HFF-Myc (cell line): ENCODE measurements around the gene CTNND2.

Source experiments
- DNase-seq: peaks from one replicate; pipeline ENCODE4 v3.0.0-alpha.2; 2011; ENCODE audit warnings: low read depth; ENCODE audit errors: extremely low read depth
- H3K4me3 ChIP-seq: replicated peaks from 2 replicates; pipeline ENCODE4 v1.5.1; 2011; ENCODE audit warnings: low read depth, mild to moderate bottlenecking, control low read depth, low read length
- TF ChIP-seq, protein P1 (sequence below): IDR thresholded peaks from 2 replicates; pipeline ENCODE4 v1.5.1; 2012; ENCODE audit warnings: mild to moderate bottlenecking, low read depth, low read length, control low read depth; ENCODE audit errors: missing control alignments

CTNND2 gene

DNA sequence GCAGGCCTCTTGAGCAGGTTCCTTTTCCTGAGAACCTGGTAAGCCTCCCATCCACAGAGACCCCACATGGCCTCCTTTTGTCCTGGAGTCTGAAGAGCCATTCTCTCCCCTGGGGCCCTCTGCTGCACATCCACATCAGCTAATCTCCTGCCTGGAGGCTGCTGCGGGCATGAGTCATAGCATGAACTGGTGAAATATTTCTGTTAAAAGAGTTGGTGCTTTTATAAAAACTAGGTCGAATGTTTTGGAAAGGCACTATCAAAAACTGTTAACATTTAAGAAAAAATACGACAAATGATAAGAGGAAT lies 399.4 kb downstream of the CTNND2 start:
- DNase-seq: no peak
- H3K4me3 ChIP-seq: no peak overlapping the region

DNA sequence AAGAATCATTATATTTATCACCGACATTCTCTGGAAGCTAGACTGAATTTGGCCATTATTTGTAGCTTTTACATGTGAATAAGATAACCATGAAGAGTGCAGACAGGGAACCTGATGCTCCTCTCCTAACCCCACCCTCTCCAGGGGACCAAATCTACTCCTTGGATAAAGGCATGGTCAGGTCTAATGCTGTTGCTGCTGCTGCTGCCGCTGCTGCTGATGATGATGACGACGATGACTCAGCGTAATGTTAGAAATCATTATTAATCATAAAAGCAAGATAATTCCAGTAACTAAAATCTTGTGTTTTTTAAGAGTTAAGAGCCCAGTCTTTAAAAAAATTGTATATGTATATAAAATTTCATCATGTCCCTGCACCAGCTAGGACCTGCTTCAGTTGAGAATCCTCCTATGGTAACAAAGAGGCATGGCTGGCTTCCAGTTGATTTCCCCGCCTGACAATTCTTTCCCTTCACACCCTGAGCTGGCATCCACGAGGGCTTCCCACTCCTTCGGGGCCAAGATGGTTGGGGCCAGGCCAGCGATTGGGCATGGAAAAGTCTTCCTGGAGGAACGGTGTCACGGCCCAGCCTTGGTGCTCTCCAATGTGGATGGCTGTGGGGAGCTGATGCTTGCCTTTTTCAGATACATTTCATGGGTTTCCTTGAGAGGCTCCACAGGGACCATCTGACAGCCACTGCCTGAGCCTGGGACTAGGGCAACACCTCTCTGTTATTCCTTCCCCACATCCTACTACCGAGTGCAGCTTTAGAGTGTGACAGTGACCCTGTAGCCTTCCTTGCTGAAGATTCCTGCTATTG lies 400.0 kb downstream of the CTNND2 start:
- H3K4me3 ChIP-seq: no peak overlapping the region
- no peak for DNase-seq
- TF ChIP-seq, protein P1, sequence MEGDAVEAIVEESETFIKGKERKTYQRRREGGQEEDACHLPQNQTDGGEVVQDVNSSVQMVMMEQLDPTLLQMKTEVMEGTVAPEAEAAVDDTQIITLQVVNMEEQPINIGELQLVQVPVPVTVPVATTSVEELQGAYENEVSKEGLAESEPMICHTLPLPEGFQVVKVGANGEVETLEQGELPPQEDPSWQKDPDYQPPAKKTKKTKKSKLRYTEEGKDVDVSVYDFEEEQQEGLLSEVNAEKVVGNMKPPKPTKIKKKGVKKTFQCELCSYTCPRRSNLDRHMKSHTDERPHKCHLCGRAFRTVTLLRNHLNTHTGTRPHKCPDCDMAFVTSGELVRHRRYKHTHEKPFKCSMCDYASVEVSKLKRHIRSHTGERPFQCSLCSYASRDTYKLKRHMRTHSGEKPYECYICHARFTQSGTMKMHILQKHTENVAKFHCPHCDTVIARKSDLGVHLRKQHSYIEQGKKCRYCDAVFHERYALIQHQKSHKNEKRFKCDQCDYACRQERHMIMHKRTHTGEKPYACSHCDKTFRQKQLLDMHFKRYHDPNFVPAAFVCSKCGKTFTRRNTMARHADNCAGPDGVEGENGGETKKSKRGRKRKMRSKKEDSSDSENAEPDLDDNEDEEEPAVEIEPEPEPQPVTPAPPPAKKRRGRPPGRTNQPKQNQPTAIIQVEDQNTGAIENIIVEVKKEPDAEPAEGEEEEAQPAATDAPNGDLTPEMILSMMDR: no peak

More for the DNA sequence above, 399.4 kb downstream of the CTNND2 start:
- TF ChIP-seq, protein P1: no peak

DNA sequence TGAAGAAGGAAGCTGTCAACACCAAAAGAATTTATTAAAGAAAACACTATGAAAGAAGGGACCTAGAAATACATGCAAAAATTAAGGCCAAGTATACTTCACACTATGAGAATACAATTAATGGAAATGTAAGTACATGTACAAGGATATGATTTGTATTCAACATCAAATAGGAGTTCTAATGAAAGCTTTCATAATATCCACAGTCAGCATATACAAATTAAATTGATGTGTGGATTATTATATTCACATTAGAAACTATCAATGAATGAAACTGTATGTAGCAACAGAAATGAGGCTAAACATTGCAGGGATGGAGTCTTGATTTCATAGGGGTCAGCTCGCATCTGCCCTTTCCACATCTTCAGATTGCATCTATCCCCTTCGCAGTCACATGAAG lies 401.5 kb downstream of the CTNND2 start:
- TF ChIP-seq, protein P1: no peak
- no peak for DNase-seq
- no peak overlapping the region for H3K4me3 ChIP-seq

DNA sequence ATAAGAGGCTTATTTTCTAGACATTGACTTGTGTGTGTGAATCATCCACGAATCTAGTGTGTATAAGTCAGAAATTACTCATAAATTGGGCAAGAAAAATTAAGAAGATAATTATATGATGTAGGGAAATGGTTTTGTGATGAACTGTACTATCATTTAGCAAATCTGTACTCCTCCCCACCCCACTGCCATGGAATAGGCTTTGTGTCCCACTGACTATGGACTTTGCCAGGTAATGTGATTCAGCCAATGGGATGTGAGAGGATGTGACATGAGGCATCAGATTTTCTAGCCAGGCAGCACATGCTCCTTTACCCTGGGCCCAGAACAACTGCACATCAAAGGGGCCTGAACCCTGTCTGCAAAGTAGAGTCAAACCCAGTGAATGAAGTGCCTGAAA lies 406.6 kb downstream of the CTNND2 start:
- DNase-seq: no peak
- no peak overlapping the region for H3K4me3 ChIP-seq
- TF ChIP-seq, protein P1: no peak

DNA sequence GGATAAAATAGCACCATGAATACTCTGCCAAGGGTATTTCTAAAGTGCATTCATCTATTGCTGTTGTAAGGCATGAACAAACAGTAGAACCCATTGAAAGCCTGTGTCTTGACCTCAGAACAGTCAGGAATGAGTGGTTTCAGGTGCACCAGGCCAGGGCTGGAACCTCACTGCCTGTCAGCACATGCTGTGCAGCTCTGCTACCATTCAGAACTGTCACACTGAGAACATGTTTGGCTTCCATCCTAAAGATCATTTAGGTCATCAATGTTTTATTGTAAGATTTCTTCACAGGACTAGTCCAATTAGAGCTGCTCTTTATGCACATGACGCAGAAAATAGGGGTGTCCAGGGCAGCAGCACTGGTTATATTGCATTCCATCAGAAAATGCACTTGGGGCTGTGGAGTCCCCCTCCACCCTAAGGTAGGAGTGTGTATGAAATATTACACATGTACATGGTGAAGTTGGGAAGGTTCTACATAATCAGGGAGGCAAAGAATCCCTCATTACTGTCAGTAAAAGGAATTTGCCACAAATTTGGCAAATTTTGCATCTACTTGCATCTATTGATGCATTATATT lies 408.0 kb downstream of the CTNND2 start:
- no peak for DNase-seq
- TF ChIP-seq, protein P1: no peak
- no peak overlapping the region for H3K4me3 ChIP-seq

DNA sequence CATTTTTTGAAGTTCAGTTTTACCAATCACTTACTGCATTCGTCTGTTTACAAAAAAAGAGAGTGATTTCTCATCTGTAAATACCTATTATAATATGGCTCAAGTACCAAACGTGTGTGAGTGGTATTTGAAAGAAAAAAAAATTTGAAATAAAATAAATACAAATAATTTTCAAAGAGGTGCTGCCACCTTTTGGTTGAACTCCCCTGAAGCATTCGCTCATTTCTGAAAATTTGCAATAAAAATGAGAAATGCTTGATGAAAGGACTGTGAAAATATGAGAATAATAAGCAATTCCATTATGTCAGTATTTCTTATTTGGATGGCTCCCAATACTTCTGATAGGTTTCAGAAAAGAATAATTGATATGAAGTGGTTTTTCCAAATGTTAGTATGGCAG lies 409.9 kb downstream of the CTNND2 start:
- no peak for DNase-seq
- no peak overlapping the region for H3K4me3 ChIP-seq
- TF ChIP-seq, protein P1: no peak
